ENCODE data around the gene RAB7B.

DNA sequence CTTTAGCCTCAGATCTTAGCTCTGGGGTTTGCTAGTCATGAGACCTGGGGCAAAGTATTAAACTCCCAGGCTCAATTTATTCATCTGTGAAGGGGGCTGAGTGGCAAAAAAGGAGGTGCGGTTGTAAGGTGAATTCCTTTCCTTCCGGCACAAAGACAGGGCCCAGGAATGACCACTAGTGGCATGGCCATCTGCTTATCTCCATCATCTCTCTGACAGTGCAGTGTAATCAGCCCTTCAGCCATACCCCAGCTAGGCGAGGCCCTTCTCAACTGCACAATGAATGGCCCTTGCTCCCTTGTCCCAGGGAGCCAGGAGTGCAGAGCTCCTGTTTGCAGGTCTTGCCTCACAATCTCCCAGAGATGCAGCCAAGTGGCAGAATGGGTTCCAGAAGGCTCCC, 54.3 kb downstream of the RAB7B start:
- no peak for TF ChIP-seq BHLHE40 (IDR thresholded peaks at IDR 0.05; ENCODE audit: low read depth, low read length)
- TF ChIP-seq, protein P1, sequence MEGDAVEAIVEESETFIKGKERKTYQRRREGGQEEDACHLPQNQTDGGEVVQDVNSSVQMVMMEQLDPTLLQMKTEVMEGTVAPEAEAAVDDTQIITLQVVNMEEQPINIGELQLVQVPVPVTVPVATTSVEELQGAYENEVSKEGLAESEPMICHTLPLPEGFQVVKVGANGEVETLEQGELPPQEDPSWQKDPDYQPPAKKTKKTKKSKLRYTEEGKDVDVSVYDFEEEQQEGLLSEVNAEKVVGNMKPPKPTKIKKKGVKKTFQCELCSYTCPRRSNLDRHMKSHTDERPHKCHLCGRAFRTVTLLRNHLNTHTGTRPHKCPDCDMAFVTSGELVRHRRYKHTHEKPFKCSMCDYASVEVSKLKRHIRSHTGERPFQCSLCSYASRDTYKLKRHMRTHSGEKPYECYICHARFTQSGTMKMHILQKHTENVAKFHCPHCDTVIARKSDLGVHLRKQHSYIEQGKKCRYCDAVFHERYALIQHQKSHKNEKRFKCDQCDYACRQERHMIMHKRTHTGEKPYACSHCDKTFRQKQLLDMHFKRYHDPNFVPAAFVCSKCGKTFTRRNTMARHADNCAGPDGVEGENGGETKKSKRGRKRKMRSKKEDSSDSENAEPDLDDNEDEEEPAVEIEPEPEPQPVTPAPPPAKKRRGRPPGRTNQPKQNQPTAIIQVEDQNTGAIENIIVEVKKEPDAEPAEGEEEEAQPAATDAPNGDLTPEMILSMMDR (conservative IDR thresholded peaks at IDR 0.05; ENCODE audit: low read depth, low read length), result no peak
- TF ChIP-seq USF2 (IDR thresholded peaks at IDR 0.05; ENCODE audit: low read depth, low read length), result no peak
- no peak for TF ChIP-seq POLR2A (IDR thresholded peaks at IDR 0.05; ENCODE audit: low read depth, low read length)
- no peak for TF ChIP-seq RFX5 (IDR thresholded peaks at IDR 0.05; ENCODE audit: low read depth, low read length)
- no peak for TF ChIP-seq CEBPB (IDR thresholded peaks at IDR 0.05; ENCODE audit: low read depth, low read length)
- no peak for TF ChIP-seq MAZ (IDR thresholded peaks at IDR 0.05; ENCODE audit: borderline replicate concordance, low read depth, low read length)
- TF ChIP-seq MXI1 (IDR thresholded peaks at IDR 0.05; ENCODE audit: borderline replicate concordance, low read depth, low read length), result no peak
- TF ChIP-seq RCOR1 (IDR thresholded peaks at IDR 0.05; ENCODE audit: insufficient replicate concordance, low read length), result no peak
- no peak for TF ChIP-seq RAD21 (IDR thresholded peaks at IDR 0.05; ENCODE audit: low read length)
- TF ChIP-seq CHD1 (IDR thresholded peaks at IDR 0.05; ENCODE audit: low read depth, low read length), result no peak
- TF ChIP-seq NFE2L2 (IDR thresholded peaks at IDR 0.05; ENCODE audit: low read depth, low read length), result no peak

Measured in IMR-90 (cell line).